GM18502 (cell line): ENCODE data around the gene ANKRD13D.
A peak's percentile ranks its signal among the peaks of the same experiment; 100 is the strongest.
"Not testable (repeated sequence)": the region's sequence is repeated elsewhere in the genome, so short reads cannot be mapped to it uniquely, and the experiment has no call there.

Source experiments
- ATAC-seq: cut with Tn5 transposase; IDR thresholded peaks from one replicate; pipeline ENCODE4 v1.9.1; 2021; ENCODE audit warnings: mild to moderate bottlenecking; ENCODE audit not compliant: unreplicated experiment, poor library complexity

The ANKRD13D gene

DNA sequence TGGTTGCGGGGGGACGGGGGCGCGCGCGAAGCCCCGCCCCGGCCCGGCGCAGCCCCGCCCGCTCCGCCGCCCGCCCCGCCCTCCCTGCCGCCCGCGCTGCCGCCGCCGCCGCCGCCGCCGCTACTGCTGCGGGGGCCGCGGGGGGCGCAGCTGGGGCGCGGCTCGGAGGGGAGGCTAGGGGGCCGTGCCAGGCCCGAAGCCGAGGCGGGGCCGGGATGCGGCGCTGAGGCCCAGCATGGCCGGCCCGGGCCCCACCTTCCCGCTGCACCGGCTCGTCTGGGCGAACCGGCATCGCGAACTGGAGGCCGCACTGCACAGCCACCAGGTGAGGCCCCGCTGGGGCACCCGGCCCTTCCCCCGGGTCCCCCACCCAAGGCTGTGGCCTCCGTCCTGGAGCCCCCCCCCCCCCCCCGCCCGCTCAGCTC lies at the start of gene ANKRD13D:
Gene ANKRD13D, plus strand, starts transcription at position 78 of the 425 bp plus-strand sequence. Its CDS starts 158 bp downstream, at position 236.
- no peak for ATAC-seq

DNA sequence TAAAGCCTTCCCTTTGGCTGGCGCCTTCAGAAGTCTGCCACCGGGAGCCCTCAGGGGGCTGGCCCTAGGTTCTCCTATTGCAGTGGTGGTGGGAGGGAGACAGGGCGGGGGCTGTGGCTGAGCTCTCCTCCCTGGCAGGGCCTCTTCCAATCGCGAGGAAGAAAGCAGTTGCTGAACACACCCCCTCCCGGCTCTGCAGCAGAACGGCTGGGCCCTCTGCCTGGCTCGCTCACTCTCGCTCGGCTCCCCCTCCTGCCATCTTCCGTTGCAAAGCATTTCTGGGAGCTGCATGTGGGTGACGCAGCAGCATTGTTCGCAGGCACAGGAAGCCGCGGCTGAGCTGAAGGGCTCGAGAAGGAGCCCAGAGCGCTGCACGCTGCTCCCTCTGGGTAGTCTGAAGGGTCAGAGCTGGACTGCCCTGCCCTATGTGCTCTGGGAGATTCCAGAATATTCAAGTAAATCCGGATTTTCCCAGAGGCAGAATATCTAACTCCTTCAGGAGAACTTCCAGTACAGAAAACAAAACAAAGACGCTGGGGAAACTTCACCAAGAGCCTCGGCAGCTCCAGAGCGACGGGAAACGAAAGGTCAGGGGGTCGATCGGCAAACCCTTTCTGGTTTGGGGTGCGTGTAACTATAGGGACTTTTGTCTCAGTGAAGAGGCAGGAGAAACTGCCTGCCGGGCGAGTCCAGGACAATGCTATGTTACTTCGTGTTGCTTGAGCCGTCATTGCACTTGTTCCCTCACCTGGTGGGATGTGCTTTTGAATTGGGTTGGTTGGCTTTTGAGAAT lies 49.1 kb upstream of the ANKRD13D start:
- ATAC-seq = peak; percentile 86

DNA sequence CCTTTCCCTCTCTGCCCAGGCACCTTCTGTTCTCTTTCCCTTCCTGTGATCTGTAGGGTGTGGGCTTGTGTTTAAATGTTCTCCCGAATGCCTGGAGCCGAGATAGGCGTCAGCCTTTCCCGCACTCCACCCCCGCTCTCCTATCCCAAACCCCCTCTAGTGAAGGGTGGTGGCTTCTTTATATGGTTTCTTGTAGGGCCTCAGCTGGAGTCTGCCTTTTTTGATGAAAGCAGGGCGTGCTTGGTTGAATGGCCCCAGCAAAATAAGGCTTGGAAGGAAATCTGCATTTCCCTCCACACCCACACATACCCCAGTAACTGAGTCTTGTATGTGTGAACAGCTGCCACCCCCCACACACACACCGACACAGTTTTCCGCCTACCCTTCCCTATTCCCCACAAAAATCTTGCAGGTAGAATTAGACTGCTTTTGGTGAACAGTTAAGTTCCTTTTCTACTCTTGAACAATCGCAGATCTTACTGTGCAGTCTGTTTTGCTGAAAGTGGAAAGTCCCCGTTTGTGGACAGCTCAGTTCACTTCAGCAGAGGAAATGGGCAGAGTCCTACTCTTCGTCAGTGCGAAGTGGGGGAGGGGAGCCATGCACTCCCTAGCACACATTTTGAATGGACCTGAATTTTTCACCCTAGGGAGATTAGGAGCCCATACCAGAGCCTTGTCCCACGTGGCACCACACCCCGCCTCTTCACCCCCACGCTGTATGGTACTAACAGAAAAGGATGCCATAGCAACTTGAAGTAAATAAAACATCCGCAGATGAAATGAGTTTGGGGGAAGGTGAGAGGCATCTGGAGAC lies 48.3 kb upstream of the ANKRD13D start:
- ATAC-seq = no peak

DNA sequence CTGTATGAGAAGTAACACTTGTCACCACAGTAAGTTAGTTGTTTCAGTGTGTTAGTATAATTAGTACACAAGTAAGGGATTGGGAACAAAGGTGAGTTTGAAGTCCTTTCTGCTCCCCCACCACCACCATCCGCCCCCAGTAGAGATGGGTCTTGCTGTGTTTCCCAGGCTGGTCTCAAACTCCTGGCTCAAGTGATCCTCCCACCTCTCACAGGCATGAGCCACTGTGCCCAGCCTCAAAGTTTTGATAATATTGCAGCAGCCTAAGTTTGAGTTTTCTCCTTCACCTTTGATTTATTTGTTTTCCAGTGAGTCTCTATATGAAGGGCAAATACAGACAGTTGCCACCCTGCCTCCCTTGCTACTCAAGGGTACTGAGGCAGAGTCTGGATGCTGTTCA lies 46.6 kb upstream of the ANKRD13D start:
- no peak for ATAC-seq

DNA sequence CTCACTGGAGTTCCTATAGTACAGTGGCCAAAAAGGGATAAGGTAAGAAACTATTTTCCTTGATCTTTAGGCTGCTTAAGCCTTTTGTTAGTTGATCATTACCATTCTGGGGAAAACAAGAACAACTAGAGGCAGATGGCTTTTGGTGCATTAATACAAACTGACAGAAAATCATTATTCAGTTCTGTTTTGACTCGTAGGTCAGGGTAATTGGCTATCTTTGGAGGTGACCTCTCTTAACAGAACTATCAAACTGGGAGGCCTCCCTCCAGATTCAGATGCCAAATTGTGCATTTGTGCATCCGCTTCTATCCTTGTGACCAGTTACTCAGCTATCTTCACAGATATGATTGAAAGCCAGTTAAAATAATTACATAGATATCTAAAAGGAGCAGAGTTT lies 46.1 kb upstream of the ANKRD13D start:
- ATAC-seq = no peak

DNA sequence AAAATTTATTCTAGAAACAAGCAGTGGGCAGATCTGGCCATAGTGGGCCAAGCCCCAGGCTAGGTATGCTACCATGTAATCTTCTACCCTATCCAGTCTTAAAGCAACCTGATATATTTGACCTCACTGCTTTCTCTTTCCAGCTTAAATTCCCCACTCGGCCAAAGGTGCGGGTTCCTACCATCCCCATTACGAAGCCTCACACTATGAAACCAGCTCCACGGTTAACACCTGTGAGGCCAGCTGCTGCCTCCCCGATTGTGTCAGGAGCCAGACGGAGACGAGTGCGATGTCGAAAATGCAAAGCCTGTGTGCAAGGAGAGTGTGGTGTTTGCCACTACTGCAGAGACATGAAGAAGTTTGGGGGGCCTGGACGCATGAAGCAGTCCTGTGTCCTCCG lies 44.1 kb upstream of the ANKRD13D start:
- ATAC-seq = no peak

DNA sequence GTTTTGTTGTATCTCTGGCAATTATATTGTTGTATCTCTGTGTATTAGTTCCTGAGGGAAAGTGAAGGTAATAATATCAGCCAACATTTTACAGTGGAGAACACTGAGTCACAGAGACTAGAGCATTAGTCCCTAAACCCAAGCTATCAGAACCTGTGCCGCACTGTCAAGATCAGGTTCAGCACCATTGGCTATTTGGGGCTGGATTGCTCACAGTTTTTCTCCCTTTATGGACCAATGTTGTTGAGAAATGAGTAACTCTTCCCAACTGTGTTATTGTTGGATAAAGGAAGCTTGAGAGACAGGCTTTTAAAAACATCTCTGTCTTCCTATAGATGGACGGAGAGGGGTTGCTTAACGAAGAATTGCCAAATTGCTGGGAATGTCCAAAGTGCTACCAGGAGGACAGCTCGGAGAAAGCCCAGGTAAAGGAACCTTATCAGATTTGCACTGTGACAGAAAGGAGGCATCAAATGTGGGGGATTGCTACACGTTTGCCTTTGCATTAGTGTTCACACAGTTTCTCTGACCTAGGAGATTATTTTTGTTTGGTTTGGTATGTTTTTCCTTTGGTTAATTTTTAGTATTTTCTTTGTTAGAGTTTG lies 41.1 kb upstream of the ANKRD13D start:
- ATAC-seq = no peak

DNA sequence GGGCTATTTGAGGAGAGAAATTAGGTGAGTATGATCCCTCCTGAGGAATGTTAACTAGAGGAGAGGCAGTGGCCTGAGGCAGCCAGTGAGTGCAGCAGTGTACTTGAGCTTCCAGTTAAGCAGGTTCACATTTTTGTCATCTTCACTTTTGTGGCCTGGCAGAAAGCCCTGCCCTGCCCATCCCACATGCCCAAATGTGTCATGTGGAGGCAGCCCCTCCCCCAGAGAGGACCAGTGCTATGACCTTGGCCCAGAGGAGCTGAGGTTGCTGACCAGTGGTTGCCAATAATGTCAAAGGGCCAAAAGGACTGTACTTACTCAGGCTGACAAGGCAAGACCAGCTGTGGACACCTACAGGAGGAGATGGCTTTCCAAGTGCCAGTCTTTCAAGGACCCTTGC lies 40.5 kb upstream of the ANKRD13D start:
- ATAC-seq = no peak

DNA sequence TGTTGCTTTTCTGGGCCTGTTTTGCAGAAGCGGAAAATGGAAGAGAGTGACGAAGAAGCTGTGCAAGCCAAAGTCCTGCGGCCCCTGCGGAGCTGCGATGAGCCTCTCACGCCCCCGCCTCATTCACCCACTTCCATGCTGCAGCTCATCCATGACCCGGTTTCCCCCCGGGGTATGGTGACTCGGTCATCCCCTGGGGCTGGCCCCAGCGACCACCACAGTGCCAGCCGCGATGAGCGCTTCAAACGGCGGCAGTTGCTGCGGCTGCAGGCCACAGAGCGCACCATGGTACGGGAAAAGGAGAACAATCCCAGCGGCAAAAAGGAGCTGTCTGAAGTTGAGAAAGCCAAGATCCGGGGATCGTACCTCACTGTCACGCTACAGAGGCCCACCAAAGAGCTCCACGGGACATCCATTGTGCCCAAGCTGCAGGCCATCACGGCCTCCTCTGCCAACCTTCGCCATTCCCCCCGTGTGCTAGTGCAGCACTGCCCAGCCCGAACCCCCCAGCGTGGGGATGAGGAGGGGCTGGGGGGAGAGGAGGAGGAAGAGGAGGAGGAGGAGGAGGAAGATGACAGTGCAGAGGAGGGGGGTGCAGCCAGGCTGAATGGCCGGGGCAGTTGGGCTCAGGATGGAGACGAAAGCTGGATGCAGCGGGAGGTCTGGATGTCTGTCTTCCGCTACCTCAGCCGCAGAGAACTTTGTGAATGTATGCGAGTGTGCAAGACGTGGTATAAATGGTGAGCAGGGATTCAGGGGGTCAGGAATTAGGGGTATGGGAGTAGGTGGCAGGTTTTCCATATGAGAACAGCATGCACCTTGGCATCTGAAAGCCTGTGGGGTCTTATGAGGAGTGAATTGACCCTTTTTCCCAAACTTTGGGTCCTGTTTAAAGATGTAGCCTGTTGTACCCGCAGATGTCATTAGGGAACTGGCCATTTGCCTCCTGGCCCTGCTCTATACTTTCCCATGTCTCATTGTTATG lies 38.8 kb upstream of the ANKRD13D start:
- no peak for ATAC-seq

DNA sequence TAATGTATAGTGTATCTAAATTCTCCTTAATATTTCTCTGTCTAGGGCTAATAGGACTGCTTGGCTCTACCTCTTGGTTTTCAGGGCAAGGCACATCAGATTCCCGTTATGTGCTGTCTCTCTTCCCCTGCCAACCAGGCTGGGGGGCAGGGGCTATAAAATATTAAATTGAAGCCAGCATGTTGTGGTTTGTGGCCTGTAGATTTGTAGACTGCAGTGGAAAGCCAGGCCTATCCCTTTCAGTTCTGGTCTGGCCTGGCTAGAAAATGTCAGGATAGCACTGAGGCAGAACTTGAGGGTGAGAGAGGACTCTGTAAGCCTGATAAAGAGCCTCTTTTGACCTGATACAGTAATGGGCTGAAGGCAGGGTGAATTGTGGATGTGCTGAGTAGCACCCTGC lies 37.3 kb upstream of the ANKRD13D start:
- no peak for ATAC-seq

DNA sequence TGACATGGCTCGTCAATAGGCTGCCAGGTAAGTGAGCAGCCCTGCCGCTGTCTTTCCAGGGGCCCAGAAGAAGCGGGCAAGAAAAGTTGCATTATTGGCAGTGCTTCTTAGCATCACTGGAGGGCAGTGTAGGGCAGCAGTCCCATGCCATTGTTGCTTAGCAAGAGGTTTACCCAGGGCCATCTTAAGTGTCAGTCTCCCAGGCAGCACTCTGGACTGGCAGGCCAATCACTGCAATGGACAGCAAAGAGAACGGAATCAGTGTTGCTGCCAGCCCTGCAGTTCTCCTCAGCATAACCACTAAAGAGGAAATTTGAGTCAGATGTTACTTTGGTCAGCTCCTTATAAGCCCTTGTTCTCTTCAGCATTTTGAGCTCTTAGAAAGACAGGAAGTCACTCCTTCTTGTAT lies 36.3 kb upstream of the ANKRD13D start:
- ATAC-seq = no peak

DNA sequence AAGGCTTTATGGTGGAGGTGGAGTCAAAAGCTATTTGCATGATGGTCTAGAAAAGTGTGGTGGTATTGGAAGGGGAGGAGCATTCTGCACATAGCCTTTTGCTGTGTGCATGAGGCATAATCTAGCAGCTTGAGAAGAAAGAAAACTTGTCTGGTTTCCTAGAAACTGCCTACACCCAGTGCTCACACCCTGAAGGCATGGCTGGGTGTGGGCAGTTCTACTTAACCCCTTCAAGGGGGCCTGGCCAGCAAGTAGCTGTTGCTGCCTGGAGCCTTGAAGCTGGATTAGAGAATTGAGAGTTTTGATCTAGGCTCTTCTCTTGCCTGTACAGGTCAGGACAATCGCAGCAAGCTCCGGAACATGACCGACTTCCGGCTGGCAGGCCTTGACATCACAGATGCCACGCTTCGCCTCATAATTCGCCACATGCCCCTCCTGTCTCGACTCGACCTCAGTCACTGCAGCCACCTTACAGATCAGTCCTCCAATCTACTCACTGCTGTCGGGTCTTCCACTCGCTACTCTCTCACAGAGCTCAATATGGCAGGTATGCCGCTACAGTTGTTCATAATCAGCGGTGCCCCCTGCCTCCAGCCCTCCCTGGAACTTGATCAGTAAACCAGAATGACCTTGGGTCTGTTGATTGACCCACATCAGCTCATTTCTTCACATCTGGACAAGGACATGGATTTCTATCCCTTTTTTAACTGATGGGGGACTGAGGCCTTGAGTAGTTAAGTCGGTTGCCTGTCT lies 35.1 kb upstream of the ANKRD13D start:
- ATAC-seq = no peak

DNA sequence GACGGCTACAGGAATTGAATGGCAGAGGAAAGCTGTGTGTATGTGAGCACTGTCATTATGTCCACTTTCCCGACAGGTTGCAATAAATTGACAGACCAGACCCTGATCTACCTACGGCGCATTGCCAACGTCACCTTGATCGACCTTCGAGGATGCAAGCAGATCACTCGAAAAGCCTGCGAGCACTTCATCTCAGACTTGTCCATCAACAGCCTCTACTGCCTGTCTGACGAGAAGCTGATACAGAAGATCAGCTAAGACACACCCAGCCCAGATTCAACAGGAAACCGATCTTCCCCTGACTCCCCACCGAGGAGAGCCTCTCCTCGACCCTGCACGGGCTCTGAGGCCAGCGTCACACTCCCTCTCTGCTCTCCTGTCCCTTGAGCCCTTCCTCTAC lies 34.3 kb upstream of the ANKRD13D start:
- no peak for ATAC-seq

DNA sequence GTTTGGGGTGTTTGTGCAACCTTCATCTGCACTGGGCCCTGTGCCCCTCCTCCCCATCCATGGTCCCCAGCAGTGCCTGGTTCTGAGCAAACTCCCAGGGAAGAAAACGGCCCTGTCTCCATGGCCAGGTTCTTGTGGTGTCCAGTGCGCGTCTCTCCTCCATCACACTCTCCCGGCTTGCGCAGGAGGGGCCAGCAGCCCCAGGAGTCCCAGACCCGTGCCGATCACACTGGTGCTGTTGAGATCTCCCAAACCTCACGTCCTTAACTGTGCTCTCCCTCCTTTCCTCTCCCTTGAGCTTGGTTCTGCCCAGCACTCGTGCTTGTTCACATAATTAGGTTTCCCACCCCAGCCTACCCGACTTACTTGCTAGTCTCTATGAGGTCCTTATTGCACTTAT lies 33.8 kb upstream of the ANKRD13D start:
- no peak for ATAC-seq

DNA sequence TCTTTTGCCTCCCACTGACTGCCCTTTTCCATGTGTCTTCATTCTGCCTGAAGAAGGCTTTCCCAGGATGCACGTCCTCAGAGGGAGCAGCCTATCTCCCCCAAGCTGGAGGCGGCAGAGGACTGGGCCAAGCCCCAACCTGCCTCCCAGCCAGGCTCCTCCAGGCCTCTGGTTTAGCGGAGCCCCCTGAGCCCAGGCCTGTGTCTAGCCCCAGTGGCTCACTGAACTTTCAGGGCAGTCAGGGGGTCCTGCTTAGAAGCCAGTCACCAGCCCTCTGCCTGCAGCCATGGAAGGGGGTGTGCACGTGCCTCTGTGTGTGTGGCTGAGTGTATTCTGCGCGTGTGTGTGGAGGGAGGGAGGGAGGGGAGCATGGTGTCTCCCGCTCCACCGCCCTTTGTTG lies 33.2 kb upstream of the ANKRD13D start:
- ATAC-seq = no peak

DNA sequence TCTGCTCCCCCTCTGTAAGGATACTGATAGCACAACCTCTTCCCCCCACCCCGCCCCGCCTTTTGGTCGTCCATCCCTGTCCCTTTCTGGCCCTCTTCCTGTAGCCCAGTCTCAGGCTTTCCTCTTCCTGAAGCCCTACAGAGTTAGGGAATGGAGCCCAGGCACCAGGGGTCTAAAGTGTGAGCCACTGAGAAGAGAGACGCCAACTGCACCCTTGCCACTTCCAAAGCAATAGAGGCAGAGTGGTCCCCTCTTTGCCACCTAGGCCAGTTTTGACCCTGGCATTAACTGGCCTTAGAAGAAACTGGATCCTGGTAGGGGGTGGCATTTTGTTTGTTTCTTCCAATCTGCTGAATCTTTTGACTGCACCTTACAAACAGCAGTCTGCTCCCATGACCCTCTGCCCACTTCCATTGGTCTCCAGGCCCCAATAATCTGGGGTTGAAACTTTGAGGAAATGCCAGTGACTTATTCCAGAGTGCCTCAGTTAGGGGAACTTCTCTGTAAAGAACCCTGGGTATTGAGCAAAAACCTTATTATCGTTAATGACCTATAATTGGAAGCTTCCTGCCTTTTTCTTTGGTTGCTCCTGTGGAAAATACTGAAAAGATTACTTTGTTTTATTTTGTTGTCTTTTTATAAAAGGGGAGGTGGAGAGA lies 32.5 kb upstream of the ANKRD13D start:
- ATAC-seq = no peak

DNA sequence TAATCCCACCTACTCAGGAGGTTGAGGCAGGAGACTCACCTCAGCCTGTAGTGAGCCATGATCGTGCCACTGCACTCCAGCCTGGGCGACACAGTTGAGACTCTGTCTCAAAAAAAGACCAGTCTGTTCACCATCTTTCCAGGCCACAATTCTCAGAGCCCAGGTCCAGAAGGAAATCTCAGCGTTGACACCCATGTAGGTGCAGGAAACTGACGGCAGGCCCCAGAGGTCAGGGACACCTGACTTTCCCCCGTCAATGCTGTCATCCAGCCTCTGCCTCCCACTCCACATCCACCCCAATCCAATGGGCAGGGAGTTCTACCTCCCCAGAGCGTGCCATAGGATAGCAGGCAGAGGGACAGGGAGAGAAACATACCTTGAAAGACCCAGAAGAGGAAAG lies 28.7 kb upstream of the ANKRD13D start:
- ATAC-seq = no peak

DNA sequence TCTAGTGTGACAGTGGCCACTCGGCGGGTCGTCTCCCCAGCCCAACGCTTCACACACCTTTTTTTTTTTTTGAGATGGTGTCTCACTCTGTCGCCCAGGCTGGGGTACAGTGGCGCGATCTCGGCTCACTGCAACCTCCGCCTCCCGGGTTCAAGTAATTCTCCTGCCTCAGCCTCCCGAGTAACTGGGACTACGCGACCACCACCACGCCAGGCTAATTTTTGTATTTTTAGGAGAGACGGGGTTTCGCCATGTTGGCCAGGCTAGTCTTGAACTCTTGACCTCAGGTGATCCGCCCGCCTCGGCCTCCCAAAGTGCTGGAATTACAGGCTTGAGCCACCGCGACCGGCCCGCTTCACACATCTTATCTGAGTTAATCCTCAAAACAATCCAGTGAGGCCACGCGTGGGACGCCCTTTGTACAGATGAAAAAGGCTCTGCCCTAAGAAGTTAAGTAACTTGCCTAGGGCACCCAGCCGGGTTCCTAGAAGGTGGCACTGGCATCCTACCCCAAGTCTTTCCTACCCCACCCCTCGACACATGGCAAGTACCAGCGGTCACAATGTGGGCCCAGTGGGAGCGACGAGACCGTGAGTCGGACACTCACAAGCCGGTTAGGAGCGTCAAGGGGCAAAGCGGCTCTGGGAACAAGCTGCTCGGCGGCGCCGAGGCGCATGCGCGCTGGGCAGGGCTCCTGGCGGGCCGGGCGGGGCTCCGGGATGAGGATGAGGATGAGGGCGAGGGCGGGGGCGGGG lies 28.0 kb upstream of the ANKRD13D start:
- not testable (repeated sequence) for ATAC-seq
